A673 (cell line): ENCODE data around the gene SYCN.

Experiments
- CTCF ChIP-seq: fragments of 300-800, 200-600 bp; sonication (generic); conservative IDR thresholded peaks from 2 replicates; pipeline ENCODE4 v1.5.1; 2017; ENCODE audit warnings: low read depth, mild to moderate bottlenecking, antibody characterized with exemption, low read length, moderate library complexity, mixed read lengths
- EZH2 ChIP-seq: fragments of 200-600 bp; sonication (generic); IDR thresholded peaks from 2 replicates; pipeline ENCODE4 v1.6.1; 2017; ENCODE audit warnings: borderline replicate concordance, low read depth, mild to moderate bottlenecking, mixed read lengths, antibody characterized with exemption, low read length; ENCODE audit not compliant: poor library complexity, severe bottlenecking

- TF ChIP-seq CTCF: no peak
- no peak for TF ChIP-seq EZH2
Measured at GRCh38 chr19:39173502-39173991, 30.5 kb downstream of the SYCN start.
